GM21423 (cell line): ENCODE measurements around the gene NEDD4L.
"Not testable (repeated sequence)": the region's sequence is repeated elsewhere in the genome, so short reads cannot be mapped to it uniquely, and the experiment has no call there.

Source experiments
- ATAC-seq: cut with Tn5 transposase; IDR thresholded peaks from one replicate; pipeline ENCODE4 v1.9.1; 2021; ENCODE audit warnings: mild to moderate bottlenecking, moderate library complexity; ENCODE audit not compliant: unreplicated experiment

NEDD4L gene

DNA sequence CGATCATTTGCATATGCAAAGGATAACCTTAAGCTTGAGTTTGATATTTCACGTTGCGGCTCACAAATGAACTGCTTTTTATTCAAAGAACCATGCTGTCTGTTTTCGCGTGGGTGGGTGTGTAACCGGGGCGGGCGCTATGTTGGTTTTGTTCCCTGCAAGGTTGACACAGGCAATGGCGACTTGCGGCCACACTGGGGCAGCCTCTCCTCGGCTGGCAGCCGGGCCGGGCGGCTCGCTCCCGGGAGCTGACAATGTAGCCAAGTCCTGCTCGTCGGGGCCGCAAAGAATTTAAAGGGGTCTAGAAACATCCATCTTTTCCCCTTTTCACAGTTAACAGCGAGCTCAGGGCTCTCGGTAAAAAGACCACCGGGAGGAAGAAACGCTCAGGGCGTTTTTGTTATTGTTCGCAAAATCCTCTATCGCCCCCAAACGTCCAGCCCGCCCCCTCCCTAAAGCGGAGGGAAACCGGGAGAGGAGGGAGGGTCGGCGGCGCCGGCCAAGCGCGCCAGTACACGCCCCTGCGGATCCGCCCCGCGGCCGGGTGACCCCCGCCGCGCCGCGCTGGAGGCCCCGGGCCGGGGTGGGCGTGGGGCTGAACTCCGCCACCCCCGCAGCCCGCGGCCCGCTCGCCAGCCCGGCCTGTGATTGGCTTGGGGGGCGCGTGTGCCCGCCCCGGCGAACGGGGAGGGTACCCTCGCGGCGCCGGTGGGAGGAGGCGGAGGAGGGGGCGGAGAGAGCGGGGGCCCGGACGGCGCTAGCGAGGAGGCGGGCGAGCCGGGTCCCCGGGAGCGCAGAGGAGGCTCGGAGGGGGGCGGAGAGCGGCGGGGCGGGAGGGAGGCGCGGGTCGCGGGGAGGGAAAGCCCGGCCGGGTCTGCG is at the start of gene NEDD4L:
TSS of gene NEDD4L (plus strand) at position 736 of the 879 bp plus-strand sequence. CDS start 435 bp downstream, outside the sequence.
- peak; percentile 72 for ATAC-seq

GRCh38 chr18:57995331-57995730 is 48.7 kb upstream of the NEDD4L start:
- ATAC-seq, result no peak

GRCh38 chr18:57996894-57997293 is 47.1 kb upstream of the NEDD4L start:
- ATAC-seq, result not testable (repeated sequence)

DNA sequence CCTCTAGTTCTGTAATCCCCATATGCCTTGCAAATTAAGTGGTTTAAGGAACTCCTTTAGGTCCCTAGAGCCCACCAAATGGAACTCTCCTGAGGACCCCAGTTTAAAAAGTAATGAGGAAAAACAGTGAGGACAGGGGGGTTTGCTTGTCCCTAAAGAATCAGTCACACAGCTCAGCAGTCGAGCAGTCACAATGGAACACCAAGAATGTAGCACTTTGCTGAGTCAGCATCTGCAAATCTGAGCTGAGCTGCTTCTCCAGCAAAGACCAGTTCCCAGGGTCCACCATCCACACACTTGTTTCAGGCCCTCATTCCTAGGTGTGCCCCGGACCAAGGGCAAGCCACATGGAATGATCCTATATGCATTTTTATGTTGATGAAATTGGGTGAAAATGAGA is 46.2 kb upstream of the NEDD4L start:
- ATAC-seq, result no peak

DNA sequence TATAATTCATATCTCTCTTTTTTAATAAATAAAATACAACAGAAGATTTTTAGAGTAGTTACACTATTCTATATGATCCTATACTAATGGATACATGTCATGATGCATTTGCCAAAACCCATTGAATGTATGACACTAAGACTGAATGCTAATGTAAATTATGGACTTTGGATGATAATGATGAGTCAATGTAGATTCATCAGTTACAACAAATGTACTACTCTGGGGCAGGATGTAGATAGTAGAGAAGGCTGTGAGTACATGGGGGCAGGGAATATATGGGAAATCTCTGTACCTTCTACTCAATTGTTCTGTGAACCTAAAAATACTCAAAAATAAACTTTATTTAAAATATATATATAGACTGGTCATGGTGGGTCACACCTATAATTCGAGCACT is 45.6 kb upstream of the NEDD4L start:
- no peak for ATAC-seq

- no peak for ATAC-seq
Measured at GRCh38 chr18:58004317-58004716, 39.7 kb upstream of the NEDD4L start.

DNA sequence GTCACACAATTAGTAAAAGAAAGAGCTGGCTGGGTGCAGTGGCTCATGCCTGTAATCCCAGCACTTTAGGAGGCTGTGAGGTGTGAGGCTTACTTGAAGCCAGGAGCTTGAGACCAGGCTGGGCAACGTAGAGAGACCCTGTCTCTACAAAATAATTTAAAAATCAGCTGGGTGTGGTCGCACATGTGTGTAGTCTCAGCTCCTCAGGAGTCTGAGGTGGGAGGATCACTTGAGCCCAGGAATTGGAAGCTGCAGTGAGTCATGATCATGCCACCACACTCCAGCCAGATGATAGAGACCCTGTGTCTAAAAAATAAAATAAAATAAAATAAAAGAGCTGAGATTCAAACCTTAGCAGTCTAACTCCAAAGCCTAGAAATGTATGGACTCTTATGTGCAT is 39.0 kb upstream of the NEDD4L start:
- ATAC-seq, result no peak

GRCh38 chr18:58005885-58006523 is 38.0 kb upstream of the NEDD4L start:
- ATAC-seq, result no peak

GRCh38 chr18:58009166-58009565 is 34.9 kb upstream of the NEDD4L start:
- no peak for ATAC-seq

- ATAC-seq, result no peak
Measured at GRCh38 chr18:58010265-58010664, 33.8 kb upstream of the NEDD4L start.

DNA sequence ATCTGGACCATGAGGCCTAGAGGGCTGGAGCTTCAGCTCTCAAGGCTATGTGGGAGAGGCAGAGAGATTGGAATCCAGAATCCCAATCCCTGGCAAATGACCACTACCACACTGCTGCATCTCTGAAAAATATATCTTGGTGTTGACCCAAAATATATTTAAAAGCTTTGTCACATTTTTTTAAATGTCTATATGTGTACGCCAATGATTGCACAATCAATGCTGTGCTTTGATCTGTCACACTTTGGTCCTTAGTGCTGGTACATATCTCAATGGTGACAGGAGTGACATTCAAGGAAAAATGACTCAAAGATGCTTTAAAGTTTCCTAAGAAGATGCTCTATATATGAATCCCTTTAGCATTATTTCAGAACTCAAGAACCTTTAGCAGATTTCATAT is 31.7 kb upstream of the NEDD4L start:
- no peak for ATAC-seq

- ATAC-seq, result no peak
Measured at GRCh38 chr18:58013241-58014211, 30.5 kb upstream of the NEDD4L start.

GRCh38 chr18:58015065-58015780 is 28.8 kb upstream of the NEDD4L start:
- ATAC-seq, result peak; percentile 99

DNA sequence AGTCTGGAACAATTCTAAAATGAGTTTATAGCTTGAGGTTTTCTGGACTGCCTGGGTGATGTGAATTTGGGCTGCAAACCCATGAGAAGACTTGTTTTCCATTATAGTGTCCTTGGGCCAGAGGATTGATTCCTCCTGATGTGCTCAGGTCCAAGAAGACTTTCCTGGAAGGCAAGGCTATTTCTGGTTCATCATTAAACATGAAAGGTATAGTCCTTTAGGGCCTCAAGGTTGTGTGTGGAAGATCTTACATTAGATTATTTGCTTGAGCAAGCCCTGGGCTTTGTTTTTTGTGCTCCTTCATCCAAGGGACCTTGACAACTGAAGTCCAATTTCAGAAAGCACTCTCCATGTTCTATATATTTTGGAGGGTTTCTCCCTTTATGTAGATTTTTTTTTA is 26.8 kb upstream of the NEDD4L start:
- ATAC-seq, result no peak

GRCh38 chr18:58020567-58021107 is 23.4 kb upstream of the NEDD4L start:
- no peak for ATAC-seq

- no peak for ATAC-seq
Measured at GRCh38 chr18:58021504-58021903, 22.5 kb upstream of the NEDD4L start.

- no peak for ATAC-seq
Measured at GRCh38 chr18:58023108-58023507, 20.9 kb upstream of the NEDD4L start.

DNA sequence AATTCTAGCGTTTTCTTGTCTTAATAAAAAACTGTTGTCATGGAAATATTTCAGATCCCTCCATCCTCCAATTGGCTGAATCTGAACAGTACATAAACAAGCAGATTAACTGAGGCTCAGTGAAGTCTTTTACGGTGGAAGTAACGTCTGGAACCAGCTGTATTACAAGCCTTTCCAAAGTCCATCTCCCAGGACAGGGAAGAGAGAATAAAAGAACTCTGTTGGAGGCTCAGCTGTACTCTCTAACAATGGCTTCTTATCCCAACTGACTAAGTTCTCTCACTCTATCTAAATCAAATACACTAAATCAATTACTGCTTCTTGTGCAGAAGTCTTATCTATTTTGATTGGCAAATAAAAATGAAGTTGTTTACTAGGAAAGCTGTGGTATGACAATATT is 19.9 kb upstream of the NEDD4L start:
- ATAC-seq, result no peak

DNA sequence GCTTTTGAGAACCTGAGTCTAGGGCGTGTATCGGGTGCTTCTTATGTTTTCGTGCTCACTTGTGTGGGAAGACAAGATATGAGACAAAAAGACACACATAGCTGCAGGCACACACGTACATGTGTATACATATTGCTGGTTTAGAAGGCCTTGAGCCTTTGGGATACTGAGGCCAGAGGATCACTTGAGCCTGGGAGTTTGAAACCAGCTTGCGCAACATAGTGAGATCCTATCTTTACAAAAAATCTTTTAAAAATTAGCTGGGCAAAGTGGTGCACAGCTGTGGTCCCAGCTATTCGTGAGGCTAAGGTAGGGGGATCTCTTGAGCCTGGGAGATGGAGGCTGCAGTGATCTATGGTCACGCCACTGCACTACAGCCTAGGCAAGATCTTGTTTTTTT is 18.8 kb upstream of the NEDD4L start:
- ATAC-seq, result no peak

- no peak for ATAC-seq
Measured at GRCh38 chr18:58025733-58026132, 18.3 kb upstream of the NEDD4L start.
